Measurements from ENCODE around the gene HOOK2. TPM values are rescaled to one million over a fixed set of nuclear protein-coding genes. Genes with fewer than 3 reads are reported as not detected.
A peak's percentile ranks its signal among the peaks of the same experiment; 100 is the strongest.

Gene HOOK2
- total and polyA plus RNA-seq, 2 of the 13 experiments (the other 11 are each of a cell fraction or from before 2014, with no cell fraction given): 9.2 to 12.9 TPM

DNA sequence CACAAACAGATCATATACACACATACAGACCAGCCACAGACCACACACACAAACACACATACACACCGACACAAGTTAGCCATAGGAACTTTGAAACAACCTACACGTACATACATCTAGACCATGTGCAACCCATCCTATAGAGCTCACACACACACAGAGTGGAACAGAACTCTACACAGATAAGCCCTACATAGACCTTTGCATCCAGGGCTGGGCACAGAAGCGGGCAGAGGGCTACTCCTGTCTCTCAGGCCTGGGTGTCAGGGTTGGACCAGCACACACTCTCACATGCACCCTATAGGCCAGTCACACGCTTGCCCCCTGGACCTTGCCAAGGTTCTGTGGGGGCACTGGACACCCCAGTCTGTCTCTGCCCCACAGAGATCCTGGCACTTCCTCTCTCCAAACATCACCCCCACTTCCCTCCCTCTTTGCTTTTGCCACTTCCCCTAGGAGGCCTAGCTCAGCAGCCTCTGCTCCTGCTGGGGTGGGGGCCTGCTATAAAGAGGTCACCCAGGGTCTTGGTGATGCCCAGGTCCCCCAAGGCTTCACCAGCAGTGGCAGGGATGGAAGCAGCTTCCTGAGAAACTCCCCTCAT is 10.2 kb upstream of the HOOK2 start (continued):
- no peak for TF ChIP-seq ZNF160 (CRISPR knock-in tag; IDR thresholded peaks at IDR 0.05)
- peak; percentile 27; the same call in 1 of the 2 replicates for TF ChIP-seq UBTF (CRISPR knock-in tag; IDR thresholded peaks at IDR 0.05)
- TF ChIP-seq IRX3 (CRISPR knock-in tag; IDR thresholded peaks at IDR 0.05; ENCODE audit: borderline replicate concordance, low read depth): no peak
- 0 out of 2 replicates have a peak, but pooled peaks have one; percentile 56 for TF ChIP-seq NBN (conservative IDR thresholded peaks at IDR 0.05)
- no peak for TF ChIP-seq ZNF879 (CRISPR knock-in tag; IDR thresholded peaks at IDR 0.05)
- TF ChIP-seq HMG20B (CRISPR knock-in tag; conservative IDR thresholded peaks at IDR 0.05): no peak
- TF ChIP-seq ARID2 (CRISPR knock-in tag; IDR thresholded peaks at IDR 0.05; ENCODE audit: borderline replicate concordance): no peak

GRCh38 chr19:12784871-12785430 is 9.6 kb upstream of the HOOK2 start:
- ChIA-PET CTCF (ENCODE audit: low intra/inter-chr PET ratio, low total read pairs) (no interaction called here), POLR2A (no interaction called here)
- intact Hi-C loops (cut with micrococcal nuclease; ENCODE audit: unreplicated experiment): no loop called here
- DNase-seq (ENCODE audit: low spot score) (no peak), FAIRE-seq (no peak), ATAC-seq (no peak)
- Histone ChIP-seq H3K27ac (ENCODE audit: extremely low read length, insufficient read depth, low read length) (no peak overlapping the region), H3K9me3 (ENCODE audit: low read length) (no peaks in the 10 kb centered on the region), H3K4me1 (ENCODE audit: insufficient read depth, low read length) (peaks cover 80% of the 10 kb centered on the region), H2AFZ (ENCODE audit: low read length) (no peak overlapping the region), H3K4me3 (replicated peaks in 1 of 3; ENCODE audit: insufficient read depth in 1 of 3, low read depth in 2 of 3, low read length in 3 of 3) (no peak overlapping the region), H3K27me3 (ENCODE audit: control insufficient read depth in 1 of 2, insufficient read depth in 2 of 2, low read length in 2 of 2) (no peaks in the 10 kb centered on the region; a peak in 3 of 5 replicates), H3K4me2 (ENCODE audit: low read depth, low read length) (no peak overlapping the region), H3K9ac (ENCODE audit: insufficient read depth, low read depth, low read length) (no peak overlapping the region; the same call in 1 of the 2 replicates), H3K79me2 (ENCODE audit: insufficient read depth, low read length) (no peaks in the 10 kb centered on the region), H4K20me1 (ENCODE audit: insufficient read depth, low read length) (no peaks in the 10 kb centered on the region), H3K36me3 (replicated peaks in 1 of 2; ENCODE audit: control insufficient read depth in 1 of 2, insufficient read depth in 2 of 2, low read length in 2 of 2) (no peaks in the 10 kb centered on the region)
- 13% methylated on average over 5 of the region's 5 CpGs for WGBS (ENCODE audit: low lambda C conversion rate)
- TF ChIP-seq MED1 (CRISPR knock-in tag; IDR thresholded peaks at IDR 0.05) (no peak), CEBPG (CRISPR knock-in tag; IDR thresholded peaks at IDR 0.05) (no peak), SMAD3 (CRISPR knock-in tag; IDR thresholded peaks at IDR 0.05) (no peak), SMC3 (IDR thresholded peaks at IDR 0.05; ENCODE audit: low read length) (no peak), ZMAT5 (CRISPR knock-in tag; IDR thresholded peaks at IDR 0.05; ENCODE audit: borderline replicate concordance, low read depth) (no peak)
- TF ChIP-seq, protein P1, sequence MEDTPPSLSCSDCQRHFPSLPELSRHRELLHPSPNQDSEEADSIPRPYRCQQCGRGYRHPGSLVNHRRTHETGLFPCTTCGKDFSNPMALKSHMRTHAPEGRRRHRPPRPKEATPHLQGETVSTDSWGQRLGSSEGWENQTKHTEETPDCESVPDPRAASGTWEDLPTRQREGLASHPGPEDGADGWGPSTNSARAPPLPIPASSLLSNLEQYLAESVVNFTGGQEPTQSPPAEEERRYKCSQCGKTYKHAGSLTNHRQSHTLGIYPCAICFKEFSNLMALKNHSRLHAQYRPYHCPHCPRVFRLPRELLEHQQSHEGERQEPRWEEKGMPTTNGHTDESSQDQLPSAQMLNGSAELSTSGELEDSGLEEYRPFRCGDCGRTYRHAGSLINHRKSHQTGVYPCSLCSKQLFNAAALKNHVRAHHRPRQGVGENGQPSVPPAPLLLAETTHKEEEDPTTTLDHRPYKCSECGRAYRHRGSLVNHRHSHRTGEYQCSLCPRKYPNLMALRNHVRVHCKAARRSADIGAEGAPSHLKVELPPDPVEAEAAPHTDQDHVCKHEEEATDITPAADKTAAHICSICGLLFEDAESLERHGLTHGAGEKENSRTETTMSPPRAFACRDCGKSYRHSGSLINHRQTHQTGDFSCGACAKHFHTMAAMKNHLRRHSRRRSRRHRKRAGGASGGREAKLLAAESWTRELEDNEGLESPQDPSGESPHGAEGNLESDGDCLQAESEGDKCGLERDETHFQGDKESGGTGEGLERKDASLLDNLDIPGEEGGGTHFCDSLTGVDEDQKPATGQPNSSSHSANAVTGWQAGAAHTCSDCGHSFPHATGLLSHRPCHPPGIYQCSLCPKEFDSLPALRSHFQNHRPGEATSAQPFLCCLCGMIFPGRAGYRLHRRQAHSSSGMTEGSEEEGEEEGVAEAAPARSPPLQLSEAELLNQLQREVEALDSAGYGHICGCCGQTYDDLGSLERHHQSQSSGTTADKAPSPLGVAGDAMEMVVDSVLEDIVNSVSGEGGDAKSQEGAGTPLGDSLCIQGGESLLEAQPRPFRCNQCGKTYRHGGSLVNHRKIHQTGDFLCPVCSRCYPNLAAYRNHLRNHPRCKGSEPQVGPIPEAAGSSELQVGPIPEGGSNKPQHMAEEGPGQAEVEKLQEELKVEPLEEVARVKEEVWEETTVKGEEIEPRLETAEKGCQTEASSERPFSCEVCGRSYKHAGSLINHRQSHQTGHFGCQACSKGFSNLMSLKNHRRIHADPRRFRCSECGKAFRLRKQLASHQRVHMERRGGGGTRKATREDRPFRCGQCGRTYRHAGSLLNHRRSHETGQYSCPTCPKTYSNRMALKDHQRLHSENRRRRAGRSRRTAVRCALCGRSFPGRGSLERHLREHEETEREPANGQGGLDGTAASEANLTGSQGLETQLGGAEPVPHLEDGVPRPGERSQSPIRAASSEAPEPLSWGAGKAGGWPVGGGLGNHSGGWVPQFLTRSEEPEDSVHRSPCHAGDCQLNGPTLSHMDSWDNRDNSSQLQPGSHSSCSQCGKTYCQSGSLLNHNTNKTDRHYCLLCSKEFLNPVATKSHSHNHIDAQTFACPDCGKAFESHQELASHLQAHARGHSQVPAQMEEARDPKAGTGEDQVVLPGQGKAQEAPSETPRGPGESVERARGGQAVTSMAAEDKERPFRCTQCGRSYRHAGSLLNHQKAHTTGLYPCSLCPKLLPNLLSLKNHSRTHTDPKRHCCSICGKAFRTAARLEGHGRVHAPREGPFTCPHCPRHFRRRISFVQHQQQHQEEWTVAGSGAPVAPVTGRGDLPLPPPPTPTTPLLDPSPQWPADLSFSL (CRISPR knock-in tag; IDR thresholded peaks at IDR 0.05): peak; percentile 59; the same call in 1 of the 2 replicates
- TF ChIP-seq, protein P2, sequence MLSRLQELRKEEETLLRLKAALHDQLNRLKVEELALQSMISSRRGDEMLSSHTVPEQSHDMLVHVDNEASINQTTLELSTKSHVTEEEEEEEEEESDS (CRISPR knock-in tag; IDR thresholded peaks at IDR 0.05; ENCODE audit: borderline replicate concordance): no peak
- no TSS peak for BruUV-seq (replicated peaks)
- in situ Hi-C loops (cut with HindIII; ENCODE audit: extremely low pct_ligation_motif_present, low pct_unique_long_range_greater_than_20kb): no loop called here

Data from HepG2 (cell line).